Pancreas (tissue), 10 donors: Measurements from ENCODE around the gene PPIE. TPM values are rescaled to one million over a fixed set of nuclear protein-coding genes. Genes with fewer than 3 reads are reported as not detected.
A peak's percentile ranks its signal among the peaks of the same experiment; 100 is the strongest.

ENCODE experiments used
- ATAC-seq, 4 donors: fragments of 200-7000 bp; cut with Tn5 transposase; one replicate each; pipeline versions ENCODE4 v1.8.0 to v1.9.1; 2020; ENCODE audit warnings: mild to moderate bottlenecking in 4 of 4, moderate library complexity in 4 of 4
- DNase-seq, 6 donors: peaks; one replicate each; pipeline ENCODE4 v3.0.0-alpha.2; 2020
- FAIRE-seq: peaks from 2 replicates; lab custom pipeline; 2012; peaks lifted over from hg19 to GRCh38; lab: Jason Lieb, UNC
- H3K27ac ChIP-seq, 4 donors: fragments of 200-600 bp; sonication (generic); 1 replicate in 3 of 4; 2 replicates in 1 of 4; pipeline versions ENCODE4 v1.5.0 to v1.8.0; 2020
- H3K27me3 ChIP-seq, 4 donors: fragments of 200-600 bp; one replicate each; pipeline ENCODE4 v1.8.0; 2021
- H3K36me3 ChIP-seq, 3 donors: fragments of 200-600 bp; sonication (generic) in 1 of 3; one replicate each; pipeline versions ENCODE4 v1.5.0 to v1.8.0; 2020 to 2021
- H3K4me1 ChIP-seq, 3 donors: fragments of 200-600 bp; one replicate each; pipeline ENCODE4 v1.8.0; 2021
- H3K4me3 ChIP-seq, 4 donors: fragments of 200-600 bp; sonication (generic) in 2 of 4; one replicate each; pipeline versions ENCODE4 v1.5.0 to v1.8.0; 2020 to 2021
- H3K9me3 ChIP-seq, 4 donors: fragments of 200-600 bp; one replicate each; pipeline ENCODE4 v1.8.0; 2021
- CTCF ChIP-seq, 4 donors: fragments of 200-600 bp; sonication (generic) in 3 of 4; IDR thresholded peaks; one replicate each; pipeline versions ENCODE4 v1.5.0 to v1.8.0; 2021; ENCODE audit warnings: antibody characterized with exemption in 4 of 4
- WGBS, 2 donors: extraction: QIAGEN DNeasy Blood & Tissue Kit; methylation state at CpG; one replicate each; pipeline ENCODE4 v1.1.7; 2013; 5-methylcytosine and 5-hydroxymethylcytosine counted together
- intact Hi-C, 3 donors: fragments of 100-400 bp; cut with DNase I; formaldehyde crosslinking; loops; one replicate each; pipeline versions ENCODE4 v1.11.1 to v1.14.2; 2022
- polyA plus RNA-seq, 2 donors: library from polyadenylated mRNA; stranded (reverse); fragments of 200-250 nt; gene quantifications; one replicate each; pipeline ENCODE4 v1.2.3, GENCODE V29; 2013
- total RNA-seq, 6 donors: library from RNA; stranded (reverse); fragmentation: NEBNext Ultra II Directional in 4 of 6; extraction: Animal tissue kit (Norgen Biotek cat#: 25700) in 4 of 6; gene quantifications; one replicate each; pipeline versions ENCODE4 v1.2.1 to v1.2.4, GENCODE V29; 2021 to 2023
- donor health status: healthy with polysubstance abuse.
- donor health status: DM: no; HTN: no; CAD: no; lungs with moderate emphysema.
- donor health status: DM: no; HTN: no; CAD: no.
- donor health status: control.
- donor health status: control.
- donor health status: Bipolar disorder and iron deficiency.
- donor health status: DM: yes; HTN: yes; CAD: no.
- donor health status: DM: no; HTN: no; CAD: no.
- donor health status: DM: no; HTN: no; CAD: no.
- donor health status: DM: yes; HTN: yes; CAD: no.

Gene PPIE
- total and polyA plus RNA-seq, 8 donors = 18.1 to 42.5 (median 27.1) TPM

- WGBS, 2 donors = 82 to 85% methylated on average over 14 of the region's 14 CpGs
- H3K36me3 ChIP-seq = no peaks in the 10 kb centered on the region
- intact Hi-C loops = no loop called here
- no peaks in the 10 kb centered on the region for H3K9me3 ChIP-seq
- H3K4me3 ChIP-seq = no peak overlapping the region
- H3K4me1 ChIP-seq = peaks cover 0 to 3% (median 0%) of the 10 kb centered on the region in 3 donors
- DNase-seq (peak in 1 of 6 donors; percentile 14), FAIRE-seq (no peak), ATAC-seq (no peak)
- H3K27me3 ChIP-seq = no peaks in the 10 kb centered on the region
- no peak overlapping the region for H3K27ac ChIP-seq
- no peak for TF ChIP-seq CTCF (IDR thresholded peaks at IDR 0.05)
These were observed 64.0 kb downstream of the PPIE start for GRCh38 chr1:39802496-39803260.

- DNase-seq (no peak), ATAC-seq (no peak), FAIRE-seq (no peak)
- TF ChIP-seq CTCF (IDR thresholded peaks at IDR 0.05) = no peak
- Histone ChIP-seq H3K4me1 (no peaks in the 10 kb centered on the region), H3K36me3 (no peaks in the 10 kb centered on the region), H3K4me3 (no peak overlapping the region), H3K27ac (no peak overlapping the region), H3K9me3 (no peaks in the 10 kb centered on the region), H3K27me3 (no peaks in the 10 kb centered on the region)
- WGBS, 2 donors = 95 to 97% methylated on average over 2 of the region's 2 CpGs
- intact Hi-C loops = no loop called here
These were observed 66.7 kb downstream of the PPIE start for GRCh38 chr1:39805385-39805784.

- intact Hi-C loops = no loop called here
- Histone ChIP-seq H3K9me3 (no peaks in the 10 kb centered on the region), H3K4me3 (no peak overlapping the region), H3K27ac (no peak overlapping the region), H3K36me3 (no peaks in the 10 kb centered on the region), H3K27me3 (no peaks in the 10 kb centered on the region), H3K4me1 (no peaks in the 10 kb centered on the region)
- ATAC-seq = no peak
- 68 to 73% methylated on average over 6 of the region's 8 CpGs for WGBS, 2 donors
- DNase-seq = no peak
- FAIRE-seq = no peak
- no peak for TF ChIP-seq CTCF (IDR thresholded peaks at IDR 0.05)
These were observed 70.3 kb downstream of the PPIE start for GRCh38 chr1:39808784-39809517.

GRCh38 chr1:39812913-39813312 is 74.2 kb downstream of the PPIE start:
- DNase-seq (no peak), ATAC-seq (no peak), FAIRE-seq (no peak)
- intact Hi-C loops = loop anchor here in 1 of 3 donors (10.0 kb wide), 2 partner anchors 92 to 162 kb away; partner anchors contain the start of gene MYCL
- no peaks in the 10 kb centered on the region for H3K4me1 ChIP-seq
- H3K4me3 ChIP-seq = no peak overlapping the region
- 76 to 82% methylated on average over 3 of the region's 3 CpGs for WGBS, 2 donors
- no peaks in the 10 kb centered on the region for H3K9me3 ChIP-seq
- H3K27ac ChIP-seq = no peak overlapping the region
- H3K36me3 ChIP-seq = no peaks in the 10 kb centered on the region
- no peak for TF ChIP-seq CTCF (IDR thresholded peaks at IDR 0.05)
- no peaks in the 10 kb centered on the region for H3K27me3 ChIP-seq

Other genes starting within 250 kb of the PPIE start
- 1 to 10 TPM in 5 of 6 donors, under 1 TPM in 1; 0.71 to 6.0 (median 1.7) TPM for gene BMP8A, start 247.2 kb upstream of the PPIE start, total RNA-seq
- under 1 TPM; 0.26 to 0.38 TPM for gene BMP8A, start 247.2 kb upstream of the PPIE start, polyA plus RNA-seq
- 100 to 1,000 TPM; 322 to 675 (median 563) TPM for gene PABPC4, start 162.1 kb upstream of the PPIE start, total RNA-seq
- 100 to 1,000 TPM; 166 to 263 TPM for gene PABPC4, start 162.1 kb upstream of the PPIE start, polyA plus RNA-seq
- 10 to 100 TPM; 22.9 to 34.6 (median 32.3) TPM for gene HEYL, start 99.2 kb upstream of the PPIE start, total RNA-seq
- 10 to 100 TPM; 12.0 to 19.3 TPM for gene HEYL, start 99.2 kb upstream of the PPIE start, polyA plus RNA-seq
- gene NT5C1A, start 66.8 kb upstream of the PPIE start, total RNA-seq = 1 to 10 TPM in 4 of 6 donors, under 1 TPM in 2; 0.56 to 4.5 (median 2.3) TPM
- under 1 TPM; 0.07 to 0.34 TPM for gene NT5C1A, start 66.8 kb upstream of the PPIE start, polyA plus RNA-seq
- 1 to 10 TPM in 4 of 6 donors, under 1 TPM in 2; 0.15 to 7.8 (median 1.9) TPM for gene HPCAL4, start 47.4 kb upstream of the PPIE start, total RNA-seq
- under 1 TPM; 0.61 to 0.76 TPM for gene HPCAL4, start 47.4 kb upstream of the PPIE start, polyA plus RNA-seq
- gene OXCT2, start 32.5 kb downstream of the PPIE start, total RNA-seq = 1 to 10 TPM in 1 of 6 donors, under 1 TPM in 5; 0.55 to 2.2 (median 0.93) TPM
- 1 to 10 TPM; 1.7 to 2.3 TPM for gene OXCT2, start 32.5 kb downstream of the PPIE start, polyA plus RNA-seq
- gene BMP8B, start 50.0 kb downstream of the PPIE start, total RNA-seq = 1 to 10 TPM; 2.4 to 6.4 (median 3.7) TPM
- 1 to 10 TPM; 1.4 to 3.0 TPM for gene BMP8B, start 50.0 kb downstream of the PPIE start, polyA plus RNA-seq
- gene TRIT1, start 144.6 kb downstream of the PPIE start, total RNA-seq = 10 to 100 TPM in 5 of 6 donors, 1 to 10 TPM in 1; 9.9 to 14.5 (median 12.1) TPM
- gene TRIT1, start 144.6 kb downstream of the PPIE start, polyA plus RNA-seq = 10 to 100 TPM; 14.3 to 17.7 TPM
- 10 to 100 TPM in 2 of 6 donors, 1 to 10 TPM in 4; 3.4 to 17.9 (median 7.2) TPM for gene MYCL, start 163.0 kb downstream of the PPIE start, total RNA-seq
- gene MYCL, start 163.0 kb downstream of the PPIE start, polyA plus RNA-seq = 1 to 10 TPM; 1.4 to 3.0 TPM
- 1 to 10 TPM in 1 of 6 donors, under 1 TPM in 4, not detected in 1; 0.16 to 1.0 (median 0.34) TPM for gene MFSD2A, start 216.3 kb downstream of the PPIE start, total RNA-seq
- under 1 TPM; 0.68 to 0.96 TPM for gene MFSD2A, start 216.3 kb downstream of the PPIE start, polyA plus RNA-seq